ENCODE measurements around the gene SOS2.

SOS2 gene

GRCh38 chr14:50095895-50096294 is 135.5 kb downstream of the SOS2 start:
- TF ChIP-seq CTCF (conservative IDR thresholded peaks at IDR 0.05; ENCODE audit: low read depth): no peak
- ChIA-PET POLR2A (ENCODE audit: low non-redundant PET) (no interaction called here), CTCF (no interaction called here)
- DNase-seq (ENCODE audit: low spot score): no peak
- H3K27ac ChIP-seq: no peak overlapping the region

- no peak overlapping the region for H3K27ac ChIP-seq
- no peak for TF ChIP-seq CTCF (conservative IDR thresholded peaks at IDR 0.05; ENCODE audit: low read depth)
- no peak for DNase-seq (ENCODE audit: low spot score)
- ChIA-PET CTCF (no interaction called here), POLR2A (ENCODE audit: low non-redundant PET) (no interaction called here)
Measured at GRCh38 chr14:50094056-50094755, 137.2 kb downstream of the SOS2 start.

GRCh38 chr14:50093496-50093895 is 137.9 kb downstream of the SOS2 start:
- TF ChIP-seq CTCF (conservative IDR thresholded peaks at IDR 0.05; ENCODE audit: low read depth): no peak
- no peak overlapping the region for H3K27ac ChIP-seq
- POLR2A ChIA-PET (ENCODE audit: low non-redundant PET): no interaction called here
- no peak for DNase-seq (ENCODE audit: low spot score)
- CTCF ChIA-PET: no interaction called here

GRCh38 chr14:50092006-50092555 is 139.3 kb downstream of the SOS2 start:
- no peak for DNase-seq (ENCODE audit: low spot score)
- CTCF ChIA-PET: interaction anchor here (1.9 kb wide), 1 partner anchor 230 kb away, joined by 5 read pairs; no protein-coding TSS in a partner anchor
- TF ChIP-seq CTCF (conservative IDR thresholded peaks at IDR 0.05; ENCODE audit: low read depth): no peak

GRCh38 chr14:50091240-50091913 is 140.0 kb downstream of the SOS2 start:
- no peak overlapping the region for H3K27ac ChIP-seq
- TF ChIP-seq CTCF (conservative IDR thresholded peaks at IDR 0.05; ENCODE audit: low read depth): no peak
- DNase-seq (ENCODE audit: low spot score): no peak
- ChIA-PET POLR2A (ENCODE audit: low non-redundant PET) (no interaction called here), CTCF (interaction anchor here (0.7 to 1.9 kb wide), 2 partner anchors 199 to 229 kb away, joined by 4 to 5 read pairs; no protein-coding TSS in a partner anchor)

More at GRCh38 chr14:50092006-50092555, 139.3 kb downstream of the SOS2 start:
- POLR2A ChIA-PET (ENCODE audit: low non-redundant PET): no interaction called here
- no peak overlapping the region for H3K27ac ChIP-seq

- POLR2A ChIA-PET (ENCODE audit: low non-redundant PET): no interaction called here
- no peak overlapping the region for H3K27ac ChIP-seq
- CTCF ChIA-PET: no interaction called here
- no peak for DNase-seq (ENCODE audit: low spot score)
- no peak for TF ChIP-seq CTCF (conservative IDR thresholded peaks at IDR 0.05; ENCODE audit: low read depth)
Measured at GRCh38 chr14:50089208-50089607, 142.2 kb downstream of the SOS2 start.

All from RWPE1 (cell line).